C1 segment of cervical spinal cord (tissue), 14 donors: Measurements from ENCODE around the gene PARD6B.
"Not testable (repeated sequence)": the region's sequence is repeated elsewhere in the genome, so short reads cannot be mapped to it uniquely, and the experiment has no call there.

Experiments
- DNase-seq, 14 donors: peaks; one replicate each; lab custom pipeline; 2025; lab: John Stamatoyannopoulos, UW

The PARD6B gene

DNA sequence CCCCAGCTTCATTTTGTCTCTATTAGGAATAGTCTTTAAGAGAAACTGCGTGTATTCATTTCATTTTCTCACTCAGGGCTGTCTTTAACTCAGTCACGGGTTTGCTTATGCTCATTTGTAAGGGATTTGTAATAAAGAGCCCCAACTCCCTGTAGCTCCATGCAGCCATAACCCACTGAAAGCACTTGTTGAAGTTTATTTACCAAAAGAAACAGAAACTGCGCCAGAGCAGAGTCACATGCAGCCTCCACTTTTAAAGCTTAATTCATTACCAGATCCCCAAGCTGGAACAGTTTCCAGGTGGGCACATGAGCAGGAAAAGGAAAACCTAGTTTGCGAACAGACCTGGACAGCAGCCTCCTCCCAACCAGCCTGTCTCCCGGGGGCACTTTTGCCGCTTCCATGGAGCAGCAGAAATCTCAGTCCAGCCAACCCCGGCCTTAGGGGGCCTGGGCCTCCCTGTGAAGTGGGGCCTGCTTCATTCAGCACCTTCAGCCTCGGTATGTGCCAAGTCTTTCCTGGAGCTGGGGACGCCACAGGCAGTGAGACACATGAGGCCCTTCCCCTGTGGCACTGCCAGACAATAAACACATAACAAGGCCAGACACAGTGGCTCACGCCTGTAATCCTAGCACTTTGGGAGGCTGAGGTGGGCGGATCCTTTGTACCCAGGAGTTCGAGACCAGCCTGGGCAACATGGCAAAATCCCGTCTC lies 68.0 kb downstream of the PARD6B start:
- no peak for DNase-seq

DNA sequence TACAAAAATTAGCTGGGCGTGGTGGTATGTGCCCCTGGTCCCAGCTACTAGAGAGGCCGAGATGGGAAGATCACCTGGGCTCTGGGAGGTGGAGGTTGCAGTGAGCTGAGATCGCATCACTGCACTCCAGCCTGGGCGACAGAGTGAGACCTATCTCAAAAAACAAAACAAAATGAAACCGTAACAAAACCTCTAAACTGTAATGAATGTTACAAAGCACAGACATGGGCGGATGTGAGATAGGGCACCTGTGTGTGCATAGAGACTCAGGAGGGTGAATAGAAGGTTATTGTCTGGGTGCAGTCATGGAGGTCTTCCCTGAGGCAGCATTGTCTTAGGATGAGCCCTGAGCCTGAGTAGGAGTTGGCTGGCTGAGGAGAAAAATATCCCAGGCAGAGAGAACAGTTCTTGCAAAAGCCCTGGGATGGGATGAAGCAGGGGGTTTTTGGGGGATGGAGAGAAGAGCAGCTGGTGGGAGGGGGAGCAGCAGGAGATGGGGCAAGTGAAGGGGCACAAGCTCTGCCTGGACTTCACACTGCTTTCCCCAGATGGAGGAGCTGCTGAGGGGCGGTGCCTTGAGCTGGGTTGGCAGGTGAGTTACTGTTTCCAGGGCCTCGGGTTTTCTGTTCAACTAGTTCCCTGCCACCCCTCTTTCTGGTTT lies 68.6 kb downstream of the PARD6B start:
- no peak for DNase-seq

DNA sequence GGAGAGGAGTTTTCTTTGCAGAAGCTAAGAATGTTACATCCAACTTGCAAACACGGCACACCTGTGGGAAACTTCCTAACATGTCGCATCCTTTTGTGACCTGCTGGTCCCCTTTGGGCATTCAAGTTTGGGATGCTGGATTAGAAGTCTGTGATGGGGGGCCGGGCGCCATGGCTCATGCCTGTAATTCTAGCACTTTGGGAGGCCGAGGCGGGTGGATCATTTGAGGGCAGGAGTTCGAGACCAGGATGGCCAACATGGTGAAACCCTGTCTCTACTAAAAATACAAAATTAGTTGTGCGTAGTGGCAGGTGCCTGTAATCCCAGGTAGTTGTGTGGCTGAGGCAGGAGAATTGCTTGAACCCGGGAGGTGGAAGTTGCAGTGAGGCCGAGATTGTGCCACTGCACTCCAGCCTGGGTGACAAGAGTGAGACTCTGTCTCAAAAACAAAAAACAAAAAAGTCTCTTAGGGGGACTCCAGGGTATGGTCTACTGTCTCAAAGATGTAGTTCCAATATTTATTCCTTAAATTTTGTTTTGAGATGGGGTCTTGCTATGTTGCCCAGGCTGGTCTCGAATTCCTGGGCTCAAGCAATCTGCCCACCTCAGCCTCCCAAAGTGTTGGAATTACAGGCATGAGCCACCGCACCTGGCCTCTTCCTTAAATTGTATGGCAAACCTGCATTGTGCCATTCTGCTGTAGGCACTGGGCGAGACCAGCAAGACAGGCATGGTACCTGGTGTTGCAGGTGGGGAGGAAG lies 69.8 kb downstream of the PARD6B start:
- not testable (repeated sequence) for DNase-seq

DNA sequence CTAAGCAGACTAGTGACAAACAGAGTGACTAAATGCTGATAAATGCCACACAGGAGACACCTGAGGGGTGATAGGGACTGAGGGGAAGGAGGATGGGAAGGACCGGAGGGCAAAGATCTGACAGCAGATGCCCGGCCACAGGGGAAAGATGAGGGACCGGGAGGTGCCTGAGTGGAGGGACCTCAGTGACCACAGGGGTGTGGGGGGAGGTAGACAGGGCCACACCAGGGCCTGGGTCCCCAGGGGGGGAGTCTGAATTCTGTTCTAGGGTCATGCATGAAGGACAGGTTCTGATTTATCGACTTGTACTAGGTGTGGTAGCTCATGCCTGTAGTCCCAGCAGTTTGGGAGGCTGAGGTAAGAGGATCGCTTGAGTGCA lies 70.4 kb downstream of the PARD6B start:
- no peak for DNase-seq

DNA sequence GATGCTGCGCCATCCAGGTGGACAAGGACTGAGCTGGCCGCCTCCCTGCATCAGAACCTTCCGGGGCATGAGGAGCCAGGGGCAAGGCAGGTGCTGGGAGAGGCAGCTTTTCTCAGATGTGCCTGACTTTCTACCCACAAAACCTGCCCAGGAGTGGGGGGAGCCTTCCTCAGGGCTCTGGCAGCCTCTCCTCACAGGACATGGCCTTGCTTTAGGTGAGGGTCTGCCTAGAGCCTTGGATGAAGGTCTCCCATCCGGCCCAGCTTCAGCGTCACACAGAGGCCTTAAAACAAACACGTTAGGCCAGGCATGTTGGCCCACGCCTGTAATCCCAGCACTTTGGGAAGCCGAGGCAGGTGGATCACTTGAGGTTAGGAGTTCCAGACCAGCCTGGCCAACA lies 70.9 kb downstream of the PARD6B start:
- DNase-seq = no peak

DNA sequence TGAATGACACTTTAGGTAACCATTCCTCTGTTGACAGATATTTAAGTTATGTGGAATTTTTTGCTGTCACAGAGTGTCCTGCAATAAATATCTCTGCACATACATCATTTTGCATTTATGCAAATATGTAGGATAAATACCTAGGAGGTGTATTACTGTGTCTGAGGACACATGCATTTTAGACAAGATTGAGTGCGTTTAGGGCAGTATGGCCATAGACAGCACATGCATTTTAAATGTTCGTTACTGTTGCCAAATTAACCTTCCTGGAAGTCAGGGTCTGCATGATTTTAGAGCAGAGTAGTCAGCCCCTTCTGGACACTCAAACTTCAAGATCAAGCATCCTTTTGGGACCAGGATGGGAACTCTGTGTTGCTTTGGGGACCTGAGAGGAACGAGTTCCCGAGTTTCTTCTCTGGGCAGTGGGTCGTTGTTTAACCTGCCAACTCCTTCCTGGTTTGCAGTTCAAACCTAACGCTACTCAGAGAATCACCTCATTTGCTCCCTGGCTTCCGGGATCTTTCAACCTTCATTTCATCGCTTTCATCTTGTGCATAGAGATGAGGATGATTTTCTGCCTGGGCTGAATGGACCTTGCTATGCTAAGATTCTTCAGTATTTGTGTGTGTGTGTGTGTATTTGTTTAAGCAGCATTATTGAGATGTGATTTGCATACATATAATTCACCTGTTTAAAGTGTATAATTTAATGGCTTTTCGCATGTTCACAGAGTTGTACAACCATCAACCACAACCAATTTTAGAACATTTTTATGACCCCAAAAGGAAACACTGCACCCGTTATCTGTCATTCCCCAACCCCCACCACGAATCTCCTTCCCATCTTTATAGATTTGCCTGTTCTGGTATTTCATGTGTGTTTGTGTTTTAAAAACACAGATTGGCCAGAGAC lies 73.3 kb downstream of the PARD6B start:
- DNase-seq = no peak

DNA sequence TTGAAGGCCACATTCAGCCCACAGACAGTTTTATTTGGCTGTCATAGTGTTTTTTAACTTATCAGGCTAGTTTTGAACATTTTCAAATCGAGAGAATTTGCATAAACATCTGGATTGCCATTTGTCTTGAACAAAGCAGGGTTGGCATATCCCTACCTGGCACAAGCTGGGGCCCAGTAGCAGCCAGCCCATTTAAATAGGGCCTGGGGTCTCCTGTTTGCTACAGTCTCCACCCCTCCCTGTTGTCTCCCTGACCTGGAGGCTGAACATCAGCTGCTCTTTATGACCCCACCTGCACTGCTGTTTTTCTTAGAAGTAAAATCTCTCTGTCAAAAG lies 73.9 kb downstream of the PARD6B start:
- DNase-seq = no peak

DNA sequence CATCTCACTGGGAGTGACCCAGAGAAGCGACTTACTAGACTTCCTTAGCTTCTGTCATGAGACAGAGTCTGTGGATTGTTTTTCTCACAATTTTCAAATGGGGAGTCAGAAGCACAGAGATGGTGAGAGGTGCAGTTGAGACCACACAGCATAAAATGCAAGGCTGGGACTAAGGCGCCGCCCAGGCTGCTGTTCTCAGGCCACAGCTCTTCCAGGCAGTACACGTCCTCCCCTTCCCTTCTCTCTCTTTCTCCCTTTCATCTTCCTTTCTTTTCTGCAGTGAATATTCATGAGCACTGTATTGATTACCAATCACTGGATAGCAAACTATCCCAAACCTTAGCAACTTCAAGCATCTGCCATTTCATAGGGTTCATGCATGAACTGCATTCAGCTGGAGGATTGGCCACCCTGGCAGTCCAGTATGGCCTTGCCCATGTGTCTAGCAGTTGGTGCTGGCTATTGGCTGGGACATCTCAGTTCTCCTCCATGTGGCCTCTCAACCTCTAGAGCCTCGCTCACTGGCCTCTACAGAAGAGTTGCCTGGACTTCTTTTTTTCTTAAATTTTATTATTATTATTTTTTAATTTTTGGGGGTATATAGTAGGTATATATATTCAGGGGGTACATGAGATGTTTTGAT lies 74.9 kb downstream of the PARD6B start:
- no peak for DNase-seq
